ENCODE data around the gene SPECC1.

GRCh38 chr17:20310481-20310880 is 301.3 kb downstream of the SPECC1 start:
- TF ChIP-seq CTCF (conservative IDR thresholded peaks at IDR 0.05 in 1 of 2, IDR thresholded peaks at IDR 0.05 in 1 of 2; ENCODE audit: low read depth in 1 of 2, low read length in 2 of 2): no peak
- no peak for TF ChIP-seq EZH2 (IDR thresholded peaks at IDR 0.05; ENCODE audit: low read length, missing control alignments)

Measured in fibroblast of lung (primary cell).